IMR-90 (cell line): Measurements from ENCODE around the gene STIM1.

Source experiments
- BHLHE40 ChIP-seq: fragments of 150-350 bp; IDR thresholded peaks from 2 replicates; pipeline ENCODE4 v1.6.1; 2016; ENCODE audit warnings: mild to moderate bottlenecking, low read depth, low read length
- CTCF ChIP-seq: conservative IDR thresholded peaks from 2 replicates; pipeline ENCODE4 v1.5.1; 2012; ENCODE audit warnings: mild to moderate bottlenecking, low read depth, low read length, improper control_type of control experiment
- POLR2A ChIP-seq: IDR thresholded peaks from 2 replicates; pipeline ENCODE4 v1.6.1; 2012; ENCODE audit warnings: mild to moderate bottlenecking, low read depth, low read length

DNA sequence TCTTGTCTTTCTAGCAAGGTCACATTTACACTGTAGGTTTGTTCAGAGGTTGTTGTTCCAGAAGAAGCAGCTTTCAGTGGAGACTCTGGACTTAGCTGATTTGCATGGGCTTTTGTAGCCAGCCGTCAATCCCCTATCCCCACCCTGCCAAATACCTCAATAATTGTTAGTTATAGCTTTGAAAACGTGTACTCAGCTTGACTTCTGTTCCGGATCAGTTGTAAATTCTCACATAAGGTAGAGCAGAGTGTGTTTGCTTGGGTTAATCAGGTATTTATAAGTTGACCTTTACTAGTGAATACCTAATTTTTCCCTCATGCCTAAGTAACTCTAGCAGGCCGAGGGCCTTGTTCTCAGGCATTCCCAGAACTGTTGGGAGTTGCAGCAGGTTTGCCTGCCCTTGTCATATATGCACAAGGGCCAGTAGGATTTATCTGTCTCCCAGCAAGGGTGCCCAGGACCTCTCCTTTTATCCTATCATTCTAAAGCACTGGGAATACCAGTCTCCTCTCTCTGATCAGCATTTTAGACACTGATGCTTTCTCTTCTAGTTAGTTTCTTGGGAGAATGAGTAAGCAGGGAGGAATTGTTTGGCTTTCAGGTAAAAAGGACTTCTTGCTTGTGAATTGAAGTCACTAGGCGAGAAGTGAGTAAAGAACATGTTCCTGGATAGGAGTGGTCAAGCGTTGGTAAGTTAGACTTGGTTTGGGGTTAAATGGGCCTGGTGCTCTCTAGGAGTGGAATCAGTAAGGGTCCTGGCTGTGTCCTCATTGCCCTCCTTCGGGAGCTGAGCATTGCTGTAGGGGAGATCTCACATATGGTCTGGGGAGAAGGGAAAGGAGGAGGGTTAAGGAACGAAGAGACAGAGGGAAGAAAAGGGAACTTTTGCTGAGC, 22.1 kb downstream of the STIM1 start:
- TF ChIP-seq CTCF = no peak
- TF ChIP-seq POLR2A = no peak
- no peak for TF ChIP-seq BHLHE40
